Renal cortical epithelial cell (primary cell): ENCODE measurements around the gene CNOT1. TPM values are rescaled to one million over a fixed set of nuclear protein-coding genes. Genes with fewer than 3 reads are reported as not detected.
"Not testable (repeated sequence)": the region's sequence is repeated elsewhere in the genome, so short reads cannot be mapped to it uniquely, and the experiment has no call there.

Source experiments
- DNase-seq: peaks from one replicate; pipeline ENCODE4 v3.0.0-alpha.2; 2011; ENCODE audit warnings: low read depth
- total RNA-seq: library from RNA; depleted of rRNA; stranded (reverse); fragments of >200 nt; gene quantifications from 2 replicates; pipeline ENCODE4 v1.2.3, GENCODE V29; 2014

CNOT1 gene
- total RNA-seq, 1 donor from 2014 or later: 256 TPM

DNA sequence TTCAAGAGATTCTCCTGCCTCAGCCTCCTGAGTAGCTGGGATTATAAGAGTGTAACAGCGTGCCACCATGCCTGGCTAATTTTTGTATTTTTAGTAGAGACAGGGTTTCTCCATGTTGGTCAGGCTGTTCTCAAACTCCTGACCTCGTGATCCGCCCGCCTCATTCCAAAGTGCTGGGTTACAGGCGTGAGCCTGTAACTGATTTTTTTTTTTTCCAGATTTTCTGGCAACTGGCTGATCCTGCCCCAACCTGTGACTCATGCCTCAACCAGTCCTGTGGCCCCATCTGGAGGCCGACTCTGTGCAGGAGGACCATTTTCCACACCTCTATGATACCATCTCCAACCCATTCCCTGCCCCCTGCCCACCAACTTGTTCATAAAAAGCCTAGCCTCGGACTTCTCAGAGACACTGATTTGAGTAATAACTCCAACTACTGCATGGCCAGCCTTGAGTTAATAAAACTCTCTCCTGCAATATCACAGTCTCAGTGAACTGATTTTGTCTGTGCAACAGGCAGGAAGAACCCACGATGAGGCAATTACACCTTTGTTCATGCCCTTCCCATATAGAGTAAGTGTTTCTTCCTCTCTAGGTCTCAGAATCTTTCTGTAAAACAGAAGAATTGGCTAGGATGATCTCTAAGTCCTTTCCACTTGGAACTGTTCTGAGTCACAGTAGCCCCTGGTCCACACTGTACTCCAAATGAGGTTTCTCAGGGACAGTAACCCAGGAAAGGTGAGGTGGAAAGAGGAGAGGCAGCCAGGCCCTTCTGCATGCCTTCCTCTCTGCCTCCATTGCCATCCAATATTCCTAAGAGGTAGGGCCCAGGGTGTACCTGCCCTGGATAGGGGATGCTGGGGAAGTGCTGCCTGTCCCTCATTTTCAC is 8.8 kb upstream of the CNOT1 start:
- DNase-seq: peak; percentile 83

DNA sequence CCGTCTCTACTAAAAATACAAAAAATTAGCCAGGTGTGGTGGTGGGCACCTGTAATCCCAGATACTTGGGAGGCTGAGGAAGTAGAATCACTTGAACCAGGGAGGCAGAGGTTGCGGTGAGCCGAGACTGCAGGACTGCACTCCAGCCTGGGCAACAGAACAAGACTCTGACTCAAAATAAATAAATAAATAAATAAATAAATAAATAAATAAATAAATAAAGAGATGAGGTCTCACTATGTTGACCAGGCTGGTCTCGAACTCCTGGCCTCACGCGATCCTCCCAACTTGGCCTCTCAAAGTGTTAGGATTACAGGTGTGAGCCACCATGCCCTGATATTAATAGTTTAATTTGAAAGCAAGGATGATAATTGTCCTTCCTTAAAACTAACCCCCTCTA is 7.4 kb upstream of the CNOT1 start:
- not testable (repeated sequence) for DNase-seq

DNA sequence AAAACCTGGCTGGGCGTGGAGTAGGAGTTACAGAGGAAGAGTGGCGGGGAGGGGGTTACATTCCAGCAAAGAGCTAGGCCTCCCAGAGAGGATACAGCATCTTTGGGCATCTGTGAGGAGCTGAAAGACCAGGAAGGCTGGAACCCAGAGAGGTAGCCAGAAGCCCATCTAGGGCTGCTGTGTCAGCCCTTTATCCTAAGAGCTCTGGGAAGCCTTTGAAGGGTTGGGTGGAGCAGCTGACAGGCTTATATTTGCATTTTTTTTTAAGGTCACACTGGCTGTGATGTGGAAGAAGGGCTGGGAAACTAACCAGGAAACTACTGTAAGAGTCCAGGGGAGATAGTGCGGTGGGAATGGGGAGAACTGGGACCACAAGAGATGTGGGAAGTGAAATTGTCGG is 6.8 kb upstream of the CNOT1 start:
- DNase-seq: no peak

DNA sequence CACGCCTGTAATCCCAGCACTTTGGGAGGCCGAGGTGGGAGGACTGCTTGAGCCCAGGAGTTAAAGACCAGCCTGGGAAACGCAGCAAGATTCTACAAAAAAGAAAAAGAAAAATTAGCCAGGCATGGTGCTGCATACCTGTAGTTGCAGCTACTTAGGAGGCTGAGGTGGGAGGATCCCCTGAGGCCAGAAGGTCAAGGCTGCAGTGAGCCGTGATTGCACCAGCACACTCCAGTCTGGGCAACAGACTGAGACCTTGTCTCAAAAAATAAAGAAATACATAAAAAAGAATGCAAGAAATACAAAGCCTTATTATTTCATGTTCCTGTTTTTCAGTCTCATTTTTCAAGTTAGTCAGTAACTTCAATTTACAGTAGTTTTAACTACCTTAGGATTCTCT is 5.9 kb upstream of the CNOT1 start:
- no peak for DNase-seq

DNA sequence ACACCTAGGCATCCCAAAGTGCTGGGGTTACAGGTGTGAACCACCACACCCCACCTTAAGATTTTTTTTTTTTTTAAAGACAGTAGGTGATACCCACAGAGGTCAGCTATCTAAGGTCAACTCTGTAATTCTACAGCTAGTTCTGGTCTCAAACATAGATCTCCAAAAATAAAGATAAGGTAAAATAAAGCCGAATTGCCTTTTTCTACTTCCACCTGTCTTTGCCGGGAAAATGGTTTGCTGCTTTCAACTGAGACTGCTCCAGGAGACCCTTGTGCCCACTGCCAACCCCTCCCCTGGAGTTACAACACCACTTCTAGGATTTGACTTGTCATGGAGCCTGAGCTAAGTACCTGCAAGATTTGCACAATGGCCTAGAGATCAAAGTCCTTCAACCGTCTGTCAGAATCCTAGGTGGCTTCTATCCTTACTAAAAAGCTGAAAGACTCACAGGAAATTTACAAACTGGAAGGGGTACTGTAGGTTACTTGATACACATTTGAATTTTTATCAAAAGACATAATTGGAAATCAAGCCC is 4.7 kb upstream of the CNOT1 start:
- no peak for DNase-seq

DNA sequence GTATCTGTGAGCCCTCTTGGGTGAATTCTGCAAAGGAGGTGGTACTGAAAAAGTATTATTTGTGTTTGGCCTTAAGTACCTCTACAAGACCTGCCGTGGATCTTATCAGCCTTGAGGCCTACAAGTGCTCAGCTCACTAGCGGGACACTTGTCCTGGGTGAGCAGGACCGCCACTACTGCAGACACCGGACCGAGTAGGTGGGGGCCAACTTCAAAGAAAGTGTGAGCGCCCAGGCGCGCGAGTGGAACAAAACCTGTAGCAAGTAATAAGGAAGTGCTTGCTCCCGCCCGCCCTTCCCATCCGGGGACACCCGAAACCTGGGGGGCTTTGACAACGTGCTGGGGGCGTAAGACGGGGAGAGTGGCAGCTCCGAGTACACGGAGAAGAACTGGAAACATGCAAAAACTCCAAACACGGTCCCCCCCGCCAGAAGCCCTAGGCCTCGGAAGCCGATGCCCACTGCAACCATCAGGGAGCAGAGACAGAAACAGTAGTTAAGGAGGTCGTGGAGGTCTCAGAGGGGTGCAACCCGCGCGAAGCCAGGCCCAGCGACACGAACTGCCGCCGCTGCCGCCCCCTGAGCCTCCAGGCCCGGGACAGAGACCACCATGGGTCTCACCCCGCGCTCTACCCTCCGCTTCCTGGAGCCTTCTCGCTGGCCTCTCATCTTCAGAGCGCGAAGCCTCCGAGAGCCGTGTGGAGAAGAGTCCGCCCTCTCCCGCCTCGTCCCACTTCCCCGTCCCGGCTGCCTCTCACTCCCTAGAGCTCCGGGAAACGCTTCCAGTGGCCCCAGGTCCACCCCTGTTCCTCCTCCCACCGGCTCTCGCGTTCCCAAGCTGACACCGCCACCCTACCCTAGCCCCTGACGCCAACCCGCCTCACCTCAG is 537 bp downstream of the CNOT1 start:
- no peak for DNase-seq

DNA sequence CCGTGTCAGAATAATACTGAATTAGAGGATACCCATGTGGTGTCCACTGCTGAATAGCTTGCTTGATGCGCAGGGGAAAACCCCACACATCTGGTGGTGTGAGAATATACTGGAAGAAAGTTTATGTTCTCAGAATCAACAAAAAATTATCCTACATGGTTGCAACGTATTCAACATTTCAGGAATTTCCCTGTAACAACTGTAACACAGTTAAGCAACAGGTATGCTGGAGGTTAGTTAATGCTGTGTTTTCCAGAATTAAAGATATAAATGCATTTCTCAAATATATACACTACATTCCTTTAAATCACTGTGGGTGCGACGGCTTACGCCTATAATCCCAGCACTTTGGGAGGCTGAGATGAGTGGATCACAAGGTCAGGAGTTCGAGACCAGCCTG is 5.4 kb downstream of the CNOT1 start:
- DNase-seq: no peak

DNA sequence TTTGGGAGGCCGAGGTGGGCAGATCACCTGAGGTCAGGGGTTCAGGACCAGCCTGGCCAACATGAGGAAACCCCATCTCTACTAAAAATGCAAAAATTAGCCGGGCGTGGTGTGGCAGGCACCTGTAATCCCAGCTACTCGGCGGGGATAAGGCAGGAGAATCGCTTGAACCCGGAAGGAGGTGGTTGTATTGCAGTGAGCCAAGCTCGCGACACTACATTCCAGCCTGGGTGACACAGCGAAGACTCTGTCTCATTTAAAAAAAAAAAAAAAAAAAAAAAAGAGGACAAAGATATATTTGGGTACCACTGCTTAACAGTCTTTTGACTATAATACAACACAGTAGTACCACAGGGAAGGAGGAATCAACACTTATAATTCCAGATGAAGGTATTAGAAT is 9.2 kb downstream of the CNOT1 start:
- no peak for DNase-seq

DNA sequence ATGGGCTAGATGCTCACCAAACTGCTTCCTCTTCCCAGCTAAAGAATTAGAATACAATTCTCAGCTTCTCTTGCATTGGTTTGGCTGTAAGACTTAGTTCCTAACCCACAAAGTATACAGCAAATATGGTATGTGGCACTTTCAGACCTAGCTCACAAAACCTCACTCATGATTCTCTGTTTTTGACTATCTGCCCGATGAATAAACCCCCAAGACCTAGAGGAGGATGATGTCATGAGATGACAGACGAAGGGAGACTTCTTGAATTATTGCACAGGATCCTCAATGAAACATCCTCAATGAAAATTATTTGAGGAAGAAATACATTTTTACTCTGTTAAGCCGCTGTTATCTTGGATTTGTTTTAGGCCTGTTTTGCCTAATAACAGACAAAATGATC is 14.3 kb downstream of the CNOT1 start:
- DNase-seq: no peak

DNA sequence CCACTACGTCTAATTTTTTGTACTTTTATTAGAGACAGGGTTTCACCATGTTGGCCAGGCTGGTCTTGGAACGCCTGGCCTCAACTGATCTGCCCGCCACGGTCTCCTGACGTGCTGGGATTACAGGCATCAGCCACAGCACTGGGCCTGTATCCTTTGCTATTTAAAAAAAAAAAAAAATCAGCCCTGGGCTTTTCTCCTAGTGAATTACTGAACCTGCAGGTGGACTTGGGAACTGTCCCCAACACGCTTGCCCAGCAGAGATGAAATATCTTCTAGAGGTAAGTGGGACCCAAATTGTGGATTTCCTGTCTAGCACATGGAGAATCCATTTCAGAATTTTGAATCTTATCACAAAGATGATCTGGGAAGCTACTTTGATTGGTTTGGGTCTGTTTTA is 14.8 kb downstream of the CNOT1 start:
- DNase-seq: no peak

DNA sequence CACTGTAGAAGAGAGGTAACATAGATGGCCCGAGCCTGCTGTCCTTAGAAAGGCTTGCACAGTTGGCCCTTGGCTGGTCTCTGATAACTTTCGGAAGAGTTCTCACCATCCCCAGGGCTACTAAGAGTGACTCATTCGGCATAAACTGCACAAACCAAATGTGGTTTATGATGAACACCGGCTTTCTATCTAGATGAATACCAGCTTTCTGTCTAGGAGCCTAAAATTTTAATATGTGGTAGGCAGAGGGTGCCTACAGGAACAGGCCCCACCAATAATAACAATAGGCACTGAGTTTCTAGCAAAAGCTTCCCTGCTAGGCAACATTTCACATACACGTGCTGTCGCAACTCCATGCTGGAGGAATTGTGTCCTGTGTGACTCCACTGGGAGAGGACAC is 15.4 kb downstream of the CNOT1 start:
- no peak for DNase-seq

DNA sequence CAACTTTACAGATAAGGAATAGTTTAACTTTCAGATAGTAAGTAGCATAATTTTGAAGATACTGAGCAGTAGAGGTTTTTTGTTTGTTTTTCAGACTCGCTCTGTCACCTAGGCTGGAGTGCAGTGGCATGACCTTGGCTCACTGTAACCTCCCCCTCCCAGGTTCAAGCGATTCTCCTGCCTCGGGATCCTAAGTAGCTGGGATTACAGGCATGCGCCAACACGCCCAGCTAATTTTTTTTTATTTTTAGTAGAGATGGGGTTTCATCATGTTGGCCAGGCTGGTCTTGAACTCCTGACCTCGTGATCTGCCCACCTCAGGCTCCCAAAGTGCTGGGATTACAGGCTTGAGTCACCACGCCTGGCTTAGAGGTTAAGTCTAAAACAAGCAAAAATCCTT is 16.7 kb downstream of the CNOT1 start:
- not testable (repeated sequence) for DNase-seq

DNA sequence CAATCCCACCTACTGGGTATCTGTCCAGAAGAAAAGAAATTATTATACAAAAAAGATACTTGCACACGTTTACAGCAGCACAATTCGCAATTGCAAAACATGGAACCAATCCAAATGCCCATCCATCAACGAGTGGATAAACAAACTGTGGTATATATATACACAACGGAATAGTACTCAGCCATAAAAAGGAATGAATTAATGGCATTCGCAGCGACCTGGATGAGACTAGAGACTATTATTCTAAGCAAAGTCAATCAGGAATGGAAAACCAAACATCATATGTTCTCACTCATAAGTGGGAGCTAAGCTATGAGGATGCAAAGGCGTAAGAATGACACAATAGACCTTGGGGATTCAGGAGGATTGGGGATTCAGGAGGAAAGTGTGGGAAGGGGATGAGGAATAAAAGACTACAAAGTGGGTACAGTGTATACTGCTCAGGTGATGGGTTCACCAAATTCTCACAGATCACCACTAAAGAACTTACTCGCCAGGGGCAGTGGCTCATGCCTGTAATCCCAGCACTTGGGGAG is 21.0 kb downstream of the CNOT1 start:
- DNase-seq: no peak

DNA sequence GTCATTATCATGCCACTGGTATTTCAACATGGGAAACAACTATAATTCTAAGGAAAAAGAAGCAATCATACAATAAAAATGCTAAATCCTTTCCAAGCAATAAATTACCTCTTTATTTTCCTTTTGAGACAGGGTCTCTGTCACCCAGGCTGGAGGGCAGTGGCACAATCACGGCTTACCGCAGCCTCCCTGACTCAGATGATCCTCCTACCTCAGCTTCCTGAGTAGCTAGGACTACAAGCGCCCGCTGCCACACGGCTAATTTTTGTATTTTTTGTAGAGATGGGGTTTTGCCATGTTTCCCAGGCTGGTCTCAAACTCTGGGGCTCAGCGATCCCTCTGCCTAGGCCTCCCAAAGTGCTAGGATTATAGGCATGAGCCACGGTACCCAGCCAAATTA is 24.1 kb downstream of the CNOT1 start:
- no peak for DNase-seq

DNA sequence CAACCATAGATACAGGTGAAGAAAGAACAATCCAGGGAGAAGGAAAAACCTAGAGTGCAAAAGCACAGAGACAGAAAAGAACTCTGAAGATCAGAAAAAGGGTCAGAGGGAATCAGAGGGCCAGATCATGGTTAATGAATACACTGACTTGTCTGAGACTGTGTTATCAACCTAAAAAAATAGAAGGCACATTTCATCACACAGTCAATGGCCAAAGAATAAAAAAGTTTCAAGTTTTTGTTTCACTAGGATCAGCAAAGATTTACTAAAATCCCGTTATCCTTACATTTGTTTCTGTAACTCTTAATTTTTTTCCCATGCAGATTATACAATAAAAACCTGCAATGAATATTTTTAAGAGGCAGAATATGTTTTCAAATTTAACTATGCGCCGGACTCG is 38.5 kb downstream of the CNOT1 start:
- DNase-seq: no peak

DNA sequence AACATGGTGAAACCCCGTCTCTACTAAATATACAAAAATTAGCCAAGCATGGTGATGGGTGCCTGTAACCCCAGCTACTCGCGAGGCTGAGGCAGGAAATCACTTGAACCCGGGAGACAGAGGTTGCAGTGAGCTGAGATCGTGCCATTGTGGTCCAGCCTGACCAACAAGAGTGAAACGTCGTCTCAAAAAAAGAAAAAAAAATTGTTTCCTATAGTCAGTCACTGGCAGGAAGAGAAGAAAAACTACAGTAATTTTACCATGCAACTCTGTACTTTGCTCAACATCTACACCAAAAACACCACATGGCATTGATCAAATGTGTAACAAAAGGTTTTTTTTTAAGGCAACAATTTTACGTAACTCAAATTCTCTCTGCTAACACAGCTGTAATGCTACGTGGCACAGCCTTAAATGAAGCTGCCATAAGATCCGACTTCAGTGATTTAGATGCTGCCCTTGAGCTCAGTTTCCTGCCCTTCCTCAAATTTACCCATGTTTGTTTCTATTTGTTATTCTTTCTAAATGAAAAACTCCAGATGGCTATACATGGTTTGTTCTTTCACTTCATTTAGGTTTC is 40.2 kb downstream of the CNOT1 start:
- no peak for DNase-seq

DNA sequence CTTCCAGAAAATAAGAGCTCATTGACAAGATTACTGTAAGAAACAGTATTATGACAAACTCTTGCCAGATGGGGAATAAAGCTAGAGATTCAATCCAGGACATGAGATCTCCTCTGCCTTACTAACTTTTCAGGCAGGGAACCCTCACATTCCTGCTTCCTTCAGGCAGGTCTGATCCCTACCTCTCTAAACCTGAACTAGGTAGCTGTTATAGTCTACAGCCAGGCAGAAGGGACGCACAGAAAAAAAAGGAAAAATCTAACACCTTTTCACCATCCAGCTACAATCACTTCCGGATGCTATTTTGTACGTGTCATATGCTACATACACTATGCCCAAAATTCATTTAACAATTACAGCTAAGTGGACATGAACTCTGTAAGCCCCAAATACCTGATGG is 41.2 kb downstream of the CNOT1 start:
- DNase-seq: no peak

DNA sequence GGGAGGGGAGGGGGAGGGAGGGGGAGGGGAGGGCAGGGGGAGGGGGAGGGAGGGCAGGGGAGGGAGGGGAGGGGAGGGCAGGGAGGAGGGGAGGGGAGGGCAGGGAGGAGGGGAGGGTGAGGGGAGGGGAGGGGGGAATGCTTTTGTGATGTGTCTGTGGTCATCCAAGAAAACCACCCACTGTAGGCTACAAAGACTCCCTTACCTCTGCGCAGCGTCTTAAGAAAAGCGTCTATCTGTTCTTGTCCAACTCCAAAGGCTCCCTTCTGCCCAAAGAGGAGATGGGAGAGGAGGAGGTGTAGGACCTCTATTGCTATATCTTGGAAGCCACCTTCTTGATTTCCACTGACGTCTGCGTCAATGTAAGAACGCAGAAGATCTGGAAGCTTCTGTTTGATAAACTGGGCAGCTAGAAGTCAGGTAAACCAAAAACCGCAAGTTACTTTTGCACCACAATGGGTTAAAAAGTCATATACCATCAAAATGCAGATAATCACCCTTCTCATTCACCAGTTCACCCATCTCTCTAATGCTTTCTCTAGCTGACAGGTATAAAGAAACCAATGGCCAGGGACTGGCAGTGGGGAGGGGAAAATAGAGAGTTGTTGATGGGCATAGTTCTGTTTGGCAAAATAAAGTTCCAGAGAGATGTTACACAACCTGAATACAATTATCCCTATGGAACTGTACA is 43.1 kb downstream of the CNOT1 start:
- DNase-seq: no peak

DNA sequence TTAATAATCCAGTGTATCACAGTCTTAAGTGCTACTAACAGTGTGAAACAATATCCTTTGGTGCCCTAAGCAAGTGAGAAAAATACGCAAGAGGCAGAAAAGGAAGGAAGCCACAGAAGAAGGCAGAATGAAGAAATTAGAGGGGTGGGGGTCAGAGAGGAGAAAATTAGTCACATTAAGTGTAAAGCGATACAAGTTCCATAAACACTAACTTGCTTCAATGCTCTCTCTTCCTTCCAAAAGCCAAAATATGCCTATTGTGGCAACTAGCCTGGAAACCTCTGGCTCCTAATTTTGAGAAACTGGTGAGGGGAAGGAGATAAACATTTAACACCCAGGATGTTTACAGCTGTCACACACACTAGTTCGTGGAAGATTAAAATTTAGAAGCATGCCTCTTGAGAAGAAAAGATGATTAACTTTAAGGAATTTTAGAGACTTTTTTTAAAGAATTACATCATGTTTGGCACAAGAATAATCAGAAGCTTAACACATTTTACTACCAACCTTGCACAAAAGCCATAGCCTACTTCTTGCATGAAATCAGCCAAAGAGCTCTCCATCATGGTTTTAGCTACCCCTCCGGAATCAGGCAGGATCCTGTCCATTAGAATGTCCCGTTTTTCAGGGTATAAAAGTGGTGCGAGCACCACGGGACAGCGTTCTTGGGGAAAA is 44.7 kb downstream of the CNOT1 start:
- no peak for DNase-seq

DNA sequence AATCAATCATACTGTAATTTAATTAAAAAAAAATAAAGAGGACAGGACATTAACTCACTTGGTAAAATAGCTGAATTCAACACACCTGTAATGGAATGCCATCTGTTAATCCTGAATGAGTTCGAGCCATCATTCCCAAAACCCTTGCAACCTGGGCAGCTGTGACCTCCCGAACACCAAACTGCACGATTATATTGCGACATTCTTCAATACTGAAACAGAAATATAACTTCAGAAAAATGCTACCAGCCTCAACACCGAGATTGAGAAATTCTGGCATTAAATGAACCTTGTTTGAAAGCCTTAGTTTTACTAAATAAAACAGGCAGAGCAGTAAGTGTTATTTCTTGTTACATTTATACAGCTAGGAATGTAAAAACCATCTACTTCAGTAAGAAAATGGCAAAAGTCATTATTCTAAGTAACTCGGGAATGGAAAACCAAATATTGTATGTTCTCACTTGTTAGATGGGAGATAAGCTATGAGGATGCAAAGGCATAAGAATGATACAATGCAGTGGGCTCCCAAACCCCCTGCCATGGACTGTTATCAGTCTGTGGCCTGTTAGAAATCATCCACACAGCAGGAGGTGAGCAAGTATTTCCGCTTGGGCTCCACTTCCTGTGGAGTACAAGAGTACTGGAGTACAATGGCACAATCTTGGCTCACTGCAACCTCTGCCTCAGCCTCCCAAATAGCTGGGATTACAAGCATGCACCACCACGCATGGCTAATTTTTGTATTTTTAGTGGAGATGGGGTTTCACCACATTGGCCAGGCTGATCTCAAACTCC is 46.5 kb downstream of the CNOT1 start:
- DNase-seq: no peak
